GM23338 (cell line): ENCODE results near the gene PCDHA13.

Source experiments
- CREB1 ChIP-seq: fragments of 250-450 bp; sonication (Bioruptor Pico); IDR thresholded peaks from 2 replicates; pipeline ENCODE4 v1.5.0; 2020; ENCODE audit warnings: low read depth, mild to moderate bottlenecking, moderate library complexity
- EZH2 ChIP-seq: fragments of 200-600 bp; sonication (generic); IDR thresholded peaks from one replicate; pipeline ENCODE4 v1.8.0; 2017; ENCODE audit warnings: antibody characterized with exemption, mild to moderate bottlenecking, low read depth; ENCODE audit not compliant: unreplicated experiment
- EZH2phosphoT487 ChIP-seq: fragments of 200-600 bp; sonication (generic); IDR thresholded peaks from one replicate; pipeline ENCODE4 v1.8.1; 2018; ENCODE audit warnings: antibody characterized with exemption; ENCODE audit not compliant: unreplicated experiment
- JUNB ChIP-seq: IDR thresholded peaks from one replicate; pipeline ENCODE4 v1.6.1; 2016; ENCODE audit warnings: antibody characterized with exemption; ENCODE audit not compliant: unreplicated experiment
- ZNF114 ChIP-seq: fragments of 250-450 bp; sonication (Bioruptor Pico); IDR thresholded peaks from 2 replicates; pipeline ENCODE4 v1.5.0; 2020; ENCODE audit warnings: mild to moderate bottlenecking, moderate library complexity
- TF ChIP-seq, protein P1 (sequence below), 2 experiments: fragments of 200-600 bp in 1 of 2; sonication (generic) in 1 of 2; conservative IDR thresholded peaks; 2 replicates each; pipeline versions ENCODE4 v1.5.1 to v1.6.1; 2016 to 2017; ENCODE audit warnings: antibody characterized with exemption in 2 of 2, low read depth in 2 of 2, mild to moderate bottlenecking in 2 of 2, moderate library complexity in 1 of 2
- TF ChIP-seq, protein P2 (sequence below): fragments of 250-450 bp; sonication (Bioruptor Pico); IDR thresholded peaks from 2 replicates; pipeline ENCODE4 v1.5.0; 2020; ENCODE audit warnings: mild to moderate bottlenecking, moderate library complexity
- TF ChIP-seq, protein P3 (sequence below): IDR thresholded peaks from one replicate; pipeline ENCODE4 v1.6.1; 2018; ENCODE audit warnings: antibody characterized with exemption; ENCODE audit not compliant: unreplicated experiment

DNA sequence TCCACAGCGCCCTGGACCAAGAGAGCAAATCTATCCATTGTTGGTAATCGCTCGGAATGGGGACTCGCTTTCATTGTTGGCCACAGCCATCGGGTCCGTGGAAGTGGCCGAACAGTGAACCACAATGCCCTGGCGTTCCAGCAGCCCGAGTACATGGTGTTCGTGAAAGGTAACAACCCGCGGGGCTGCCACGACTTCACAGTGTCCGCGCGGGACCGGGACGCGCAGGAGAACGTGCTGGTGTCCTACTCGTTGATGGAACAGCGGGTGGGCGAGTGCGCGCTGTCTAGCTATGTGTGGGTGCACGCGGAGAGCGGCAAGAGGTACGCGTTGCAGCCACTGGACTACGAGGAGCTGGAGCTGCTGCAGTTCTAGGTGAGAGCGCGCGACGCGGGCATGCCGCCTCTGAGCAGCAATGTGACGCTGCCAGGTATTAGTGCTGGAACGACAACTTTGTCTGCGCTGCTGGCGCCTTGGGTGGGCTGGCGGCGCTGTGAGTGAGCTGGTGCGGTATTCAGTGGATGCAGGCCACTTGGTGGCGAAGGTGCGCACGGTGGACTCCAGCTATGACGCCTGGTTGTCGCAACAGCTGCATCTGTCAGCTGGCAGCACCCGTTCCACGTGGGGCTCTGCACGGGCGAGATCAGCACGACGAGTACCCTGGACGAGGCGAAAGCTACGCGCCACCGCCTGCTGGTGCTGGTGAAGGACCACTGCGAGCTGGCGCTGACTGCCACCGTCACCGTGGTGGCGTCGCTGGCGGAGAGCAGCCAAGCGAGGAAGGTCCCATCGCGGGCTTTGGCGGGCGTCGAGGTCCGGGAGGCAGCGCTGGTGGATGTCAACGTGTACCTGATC is 19.3 kb upstream of the PCDHA13 start:
- no peak for TF ChIP-seq EZH2
- TF ChIP-seq, protein P1, sequence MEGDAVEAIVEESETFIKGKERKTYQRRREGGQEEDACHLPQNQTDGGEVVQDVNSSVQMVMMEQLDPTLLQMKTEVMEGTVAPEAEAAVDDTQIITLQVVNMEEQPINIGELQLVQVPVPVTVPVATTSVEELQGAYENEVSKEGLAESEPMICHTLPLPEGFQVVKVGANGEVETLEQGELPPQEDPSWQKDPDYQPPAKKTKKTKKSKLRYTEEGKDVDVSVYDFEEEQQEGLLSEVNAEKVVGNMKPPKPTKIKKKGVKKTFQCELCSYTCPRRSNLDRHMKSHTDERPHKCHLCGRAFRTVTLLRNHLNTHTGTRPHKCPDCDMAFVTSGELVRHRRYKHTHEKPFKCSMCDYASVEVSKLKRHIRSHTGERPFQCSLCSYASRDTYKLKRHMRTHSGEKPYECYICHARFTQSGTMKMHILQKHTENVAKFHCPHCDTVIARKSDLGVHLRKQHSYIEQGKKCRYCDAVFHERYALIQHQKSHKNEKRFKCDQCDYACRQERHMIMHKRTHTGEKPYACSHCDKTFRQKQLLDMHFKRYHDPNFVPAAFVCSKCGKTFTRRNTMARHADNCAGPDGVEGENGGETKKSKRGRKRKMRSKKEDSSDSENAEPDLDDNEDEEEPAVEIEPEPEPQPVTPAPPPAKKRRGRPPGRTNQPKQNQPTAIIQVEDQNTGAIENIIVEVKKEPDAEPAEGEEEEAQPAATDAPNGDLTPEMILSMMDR (conservative IDR thresholded peaks at IDR 0.05; ENCODE audit: low read depth in 2 of 2), result no peak
- TF ChIP-seq, protein P2, sequence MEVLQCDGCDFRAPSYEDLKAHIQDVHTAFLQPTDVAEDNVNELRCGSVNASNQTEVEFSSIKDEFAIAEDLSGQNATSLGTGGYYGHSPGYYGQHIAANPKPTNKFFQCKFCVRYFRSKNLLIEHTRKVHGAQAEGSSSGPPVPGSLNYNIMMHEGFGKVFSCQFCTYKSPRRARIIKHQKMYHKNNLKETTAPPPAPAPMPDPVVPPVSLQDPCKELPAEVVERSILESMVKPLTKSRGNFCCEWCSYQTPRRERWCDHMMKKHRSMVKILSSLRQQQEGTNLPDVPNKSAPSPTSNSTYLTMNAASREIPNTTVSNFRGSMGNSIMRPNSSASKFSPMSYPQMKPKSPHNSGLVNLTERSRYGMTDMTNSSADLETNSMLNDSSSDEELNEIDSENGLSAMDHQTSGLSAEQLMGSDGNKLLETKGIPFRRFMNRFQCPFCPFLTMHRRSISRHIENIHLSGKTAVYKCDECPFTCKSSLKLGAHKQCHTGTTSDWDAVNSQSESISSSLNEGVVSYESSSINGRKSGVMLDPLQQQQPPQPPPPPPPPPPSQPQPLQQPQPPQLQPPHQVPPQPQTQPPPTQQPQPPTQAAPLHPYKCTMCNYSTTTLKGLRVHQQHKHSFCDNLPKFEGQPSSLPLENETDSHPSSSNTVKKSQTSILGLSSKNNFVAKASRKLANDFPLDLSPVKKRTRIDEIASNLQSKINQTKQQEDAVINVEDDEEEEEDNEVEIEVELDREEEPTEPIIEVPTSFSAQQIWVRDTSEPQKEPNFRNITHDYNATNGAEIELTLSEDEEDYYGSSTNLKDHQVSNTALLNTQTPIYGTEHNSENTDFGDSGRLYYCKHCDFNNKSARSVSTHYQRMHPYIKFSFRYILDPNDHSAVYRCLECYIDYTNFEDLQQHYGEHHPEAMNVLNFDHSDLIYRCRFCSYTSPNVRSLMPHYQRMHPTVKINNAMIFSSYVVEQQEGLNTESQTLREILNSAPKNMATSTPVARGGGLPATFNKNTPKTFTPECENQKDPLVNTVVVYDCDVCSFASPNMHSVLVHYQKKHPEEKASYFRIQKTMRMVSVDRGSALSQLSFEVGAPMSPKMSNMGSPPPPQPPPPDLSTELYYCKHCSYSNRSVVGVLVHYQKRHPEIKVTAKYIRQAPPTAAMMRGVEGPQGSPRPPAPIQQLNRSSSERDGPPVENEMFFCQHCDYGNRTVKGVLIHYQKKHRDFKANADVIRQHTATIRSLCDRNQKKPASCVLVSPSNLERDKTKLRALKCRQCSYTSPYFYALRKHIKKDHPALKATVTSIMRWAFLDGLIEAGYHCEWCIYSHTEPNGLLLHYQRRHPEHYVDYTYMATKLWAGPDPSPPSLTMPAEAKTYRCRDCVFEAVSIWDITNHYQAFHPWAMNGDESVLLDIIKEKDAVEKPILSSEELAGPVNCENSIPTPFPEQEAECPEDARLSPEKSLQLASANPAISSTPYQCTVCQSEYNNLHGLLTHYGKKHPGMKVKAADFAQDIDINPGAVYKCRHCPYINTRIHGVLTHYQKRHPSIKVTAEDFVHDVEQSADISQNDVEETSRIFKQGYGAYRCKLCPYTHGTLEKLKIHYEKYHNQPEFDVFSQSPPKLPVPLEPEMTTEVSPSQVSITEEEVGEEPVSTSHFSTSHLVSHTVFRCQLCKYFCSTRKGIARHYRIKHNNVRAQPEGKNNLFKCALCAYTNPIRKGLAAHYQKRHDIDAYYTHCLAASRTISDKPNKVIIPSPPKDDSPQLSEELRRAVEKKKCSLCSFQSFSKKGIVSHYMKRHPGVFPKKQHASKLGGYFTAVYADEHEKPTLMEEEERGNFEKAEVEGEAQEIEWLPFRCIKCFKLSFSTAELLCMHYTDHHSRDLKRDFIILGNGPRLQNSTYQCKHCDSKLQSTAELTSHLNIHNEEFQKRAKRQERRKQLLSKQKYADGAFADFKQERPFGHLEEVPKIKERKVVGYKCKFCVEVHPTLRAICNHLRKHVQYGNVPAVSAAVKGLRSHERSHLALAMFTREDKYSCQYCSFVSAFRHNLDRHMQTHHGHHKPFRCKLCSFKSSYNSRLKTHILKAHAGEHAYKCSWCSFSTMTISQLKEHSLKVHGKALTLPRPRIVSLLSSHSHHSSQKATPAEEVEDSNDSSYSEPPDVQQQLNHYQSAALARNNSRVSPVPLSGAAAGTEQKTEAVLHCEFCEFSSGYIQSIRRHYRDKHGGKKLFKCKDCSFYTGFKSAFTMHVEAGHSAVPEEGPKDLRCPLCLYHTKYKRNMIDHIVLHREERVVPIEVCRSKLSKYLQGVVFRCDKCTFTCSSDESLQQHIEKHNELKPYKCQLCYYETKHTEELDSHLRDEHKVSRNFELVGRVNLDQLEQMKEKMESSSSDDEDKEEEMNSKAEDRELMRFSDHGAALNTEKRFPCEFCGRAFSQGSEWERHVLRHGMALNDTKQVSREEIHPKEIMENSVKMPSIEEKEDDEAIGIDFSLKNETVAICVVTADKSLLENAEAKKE (CRISPR knock-in tag), result no peak
- TF ChIP-seq, protein P3, sequence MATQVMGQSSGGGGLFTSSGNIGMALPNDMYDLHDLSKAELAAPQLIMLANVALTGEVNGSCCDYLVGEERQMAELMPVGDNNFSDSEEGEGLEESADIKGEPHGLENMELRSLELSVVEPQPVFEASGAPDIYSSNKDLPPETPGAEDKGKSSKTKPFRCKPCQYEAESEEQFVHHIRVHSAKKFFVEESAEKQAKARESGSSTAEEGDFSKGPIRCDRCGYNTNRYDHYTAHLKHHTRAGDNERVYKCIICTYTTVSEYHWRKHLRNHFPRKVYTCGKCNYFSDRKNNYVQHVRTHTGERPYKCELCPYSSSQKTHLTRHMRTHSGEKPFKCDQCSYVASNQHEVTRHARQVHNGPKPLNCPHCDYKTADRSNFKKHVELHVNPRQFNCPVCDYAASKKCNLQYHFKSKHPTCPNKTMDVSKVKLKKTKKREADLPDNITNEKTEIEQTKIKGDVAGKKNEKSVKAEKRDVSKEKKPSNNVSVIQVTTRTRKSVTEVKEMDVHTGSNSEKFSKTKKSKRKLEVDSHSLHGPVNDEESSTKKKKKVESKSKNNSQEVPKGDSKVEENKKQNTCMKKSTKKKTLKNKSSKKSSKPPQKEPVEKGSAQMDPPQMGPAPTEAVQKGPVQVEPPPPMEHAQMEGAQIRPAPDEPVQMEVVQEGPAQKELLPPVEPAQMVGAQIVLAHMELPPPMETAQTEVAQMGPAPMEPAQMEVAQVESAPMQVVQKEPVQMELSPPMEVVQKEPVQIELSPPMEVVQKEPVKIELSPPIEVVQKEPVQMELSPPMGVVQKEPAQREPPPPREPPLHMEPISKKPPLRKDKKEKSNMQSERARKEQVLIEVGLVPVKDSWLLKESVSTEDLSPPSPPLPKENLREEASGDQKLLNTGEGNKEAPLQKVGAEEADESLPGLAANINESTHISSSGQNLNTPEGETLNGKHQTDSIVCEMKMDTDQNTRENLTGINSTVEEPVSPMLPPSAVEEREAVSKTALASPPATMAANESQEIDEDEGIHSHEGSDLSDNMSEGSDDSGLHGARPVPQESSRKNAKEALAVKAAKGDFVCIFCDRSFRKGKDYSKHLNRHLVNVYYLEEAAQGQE, result no peak
- no peak for TF ChIP-seq CREB1 (CRISPR knock-in tag)
- TF ChIP-seq JUNB, result no peak
- no peak for TF ChIP-seq EZH2phosphoT487
- TF ChIP-seq ZNF114, result no peak
